GM23338 (cell line): ENCODE measurements around the gene PANK1. TPM values are rescaled to one million over a fixed set of nuclear protein-coding genes. Genes with fewer than 3 reads are reported as not detected.

ENCODE experiments used
- CREB1 ChIP-seq: fragments of 250-450 bp; sonication (Bioruptor Pico); IDR thresholded peaks from 2 replicates; pipeline ENCODE4 v1.5.0; 2020; ENCODE audit warnings: low read depth, mild to moderate bottlenecking, moderate library complexity
- NANOG ChIP-seq: IDR thresholded peaks from 2 replicates; pipeline ENCODE4 v1.6.1; 2016; ENCODE audit warnings: antibody characterized with exemption, borderline replicate concordance
- REST ChIP-seq: IDR thresholded peaks from one replicate; pipeline ENCODE4 v1.6.1; 2018; ENCODE audit warnings: antibody characterized with exemption; ENCODE audit not compliant: unreplicated experiment
- STAT1 ChIP-seq: IDR thresholded peaks from one replicate; pipeline ENCODE4 v1.6.1; 2016; ENCODE audit warnings: antibody characterized with exemption; ENCODE audit not compliant: unreplicated experiment
- polyA plus RNA-seq: library from polyadenylated mRNA; unstranded; fragments of >200 nt; fragmentation: Nextera tagmentation; extraction: Ambion mirVana; gene quantifications from 2 replicates; pipeline ENCODE4 v1.2.1, GENCODE V29; 2016
- total RNA-seq: library from RNA; depleted of rRNA; stranded (reverse); fragments of >200 nt; shearing (Covaris generic); gene quantifications from 2 replicates; pipeline ENCODE4 v1.2.3, GENCODE V29; 2014
- TF ChIP-seq, protein P1 (sequence below): fragments of 250-450 bp; sonication (Bioruptor Pico); IDR thresholded peaks from 2 replicates; pipeline ENCODE4 v1.5.0; 2020; ENCODE audit warnings: mild to moderate bottlenecking, moderate library complexity
- TF ChIP-seq, protein P2 (sequence below): IDR thresholded peaks from 2 replicates; pipeline ENCODE4 v1.6.1; 2016; ENCODE audit warnings: antibody characterized with exemption

The PANK1 gene
- total and polyA plus RNA-seq, 2 experiments from 2014 or later, result 15.2 to 44.7 TPM

- TF ChIP-seq, protein P1, sequence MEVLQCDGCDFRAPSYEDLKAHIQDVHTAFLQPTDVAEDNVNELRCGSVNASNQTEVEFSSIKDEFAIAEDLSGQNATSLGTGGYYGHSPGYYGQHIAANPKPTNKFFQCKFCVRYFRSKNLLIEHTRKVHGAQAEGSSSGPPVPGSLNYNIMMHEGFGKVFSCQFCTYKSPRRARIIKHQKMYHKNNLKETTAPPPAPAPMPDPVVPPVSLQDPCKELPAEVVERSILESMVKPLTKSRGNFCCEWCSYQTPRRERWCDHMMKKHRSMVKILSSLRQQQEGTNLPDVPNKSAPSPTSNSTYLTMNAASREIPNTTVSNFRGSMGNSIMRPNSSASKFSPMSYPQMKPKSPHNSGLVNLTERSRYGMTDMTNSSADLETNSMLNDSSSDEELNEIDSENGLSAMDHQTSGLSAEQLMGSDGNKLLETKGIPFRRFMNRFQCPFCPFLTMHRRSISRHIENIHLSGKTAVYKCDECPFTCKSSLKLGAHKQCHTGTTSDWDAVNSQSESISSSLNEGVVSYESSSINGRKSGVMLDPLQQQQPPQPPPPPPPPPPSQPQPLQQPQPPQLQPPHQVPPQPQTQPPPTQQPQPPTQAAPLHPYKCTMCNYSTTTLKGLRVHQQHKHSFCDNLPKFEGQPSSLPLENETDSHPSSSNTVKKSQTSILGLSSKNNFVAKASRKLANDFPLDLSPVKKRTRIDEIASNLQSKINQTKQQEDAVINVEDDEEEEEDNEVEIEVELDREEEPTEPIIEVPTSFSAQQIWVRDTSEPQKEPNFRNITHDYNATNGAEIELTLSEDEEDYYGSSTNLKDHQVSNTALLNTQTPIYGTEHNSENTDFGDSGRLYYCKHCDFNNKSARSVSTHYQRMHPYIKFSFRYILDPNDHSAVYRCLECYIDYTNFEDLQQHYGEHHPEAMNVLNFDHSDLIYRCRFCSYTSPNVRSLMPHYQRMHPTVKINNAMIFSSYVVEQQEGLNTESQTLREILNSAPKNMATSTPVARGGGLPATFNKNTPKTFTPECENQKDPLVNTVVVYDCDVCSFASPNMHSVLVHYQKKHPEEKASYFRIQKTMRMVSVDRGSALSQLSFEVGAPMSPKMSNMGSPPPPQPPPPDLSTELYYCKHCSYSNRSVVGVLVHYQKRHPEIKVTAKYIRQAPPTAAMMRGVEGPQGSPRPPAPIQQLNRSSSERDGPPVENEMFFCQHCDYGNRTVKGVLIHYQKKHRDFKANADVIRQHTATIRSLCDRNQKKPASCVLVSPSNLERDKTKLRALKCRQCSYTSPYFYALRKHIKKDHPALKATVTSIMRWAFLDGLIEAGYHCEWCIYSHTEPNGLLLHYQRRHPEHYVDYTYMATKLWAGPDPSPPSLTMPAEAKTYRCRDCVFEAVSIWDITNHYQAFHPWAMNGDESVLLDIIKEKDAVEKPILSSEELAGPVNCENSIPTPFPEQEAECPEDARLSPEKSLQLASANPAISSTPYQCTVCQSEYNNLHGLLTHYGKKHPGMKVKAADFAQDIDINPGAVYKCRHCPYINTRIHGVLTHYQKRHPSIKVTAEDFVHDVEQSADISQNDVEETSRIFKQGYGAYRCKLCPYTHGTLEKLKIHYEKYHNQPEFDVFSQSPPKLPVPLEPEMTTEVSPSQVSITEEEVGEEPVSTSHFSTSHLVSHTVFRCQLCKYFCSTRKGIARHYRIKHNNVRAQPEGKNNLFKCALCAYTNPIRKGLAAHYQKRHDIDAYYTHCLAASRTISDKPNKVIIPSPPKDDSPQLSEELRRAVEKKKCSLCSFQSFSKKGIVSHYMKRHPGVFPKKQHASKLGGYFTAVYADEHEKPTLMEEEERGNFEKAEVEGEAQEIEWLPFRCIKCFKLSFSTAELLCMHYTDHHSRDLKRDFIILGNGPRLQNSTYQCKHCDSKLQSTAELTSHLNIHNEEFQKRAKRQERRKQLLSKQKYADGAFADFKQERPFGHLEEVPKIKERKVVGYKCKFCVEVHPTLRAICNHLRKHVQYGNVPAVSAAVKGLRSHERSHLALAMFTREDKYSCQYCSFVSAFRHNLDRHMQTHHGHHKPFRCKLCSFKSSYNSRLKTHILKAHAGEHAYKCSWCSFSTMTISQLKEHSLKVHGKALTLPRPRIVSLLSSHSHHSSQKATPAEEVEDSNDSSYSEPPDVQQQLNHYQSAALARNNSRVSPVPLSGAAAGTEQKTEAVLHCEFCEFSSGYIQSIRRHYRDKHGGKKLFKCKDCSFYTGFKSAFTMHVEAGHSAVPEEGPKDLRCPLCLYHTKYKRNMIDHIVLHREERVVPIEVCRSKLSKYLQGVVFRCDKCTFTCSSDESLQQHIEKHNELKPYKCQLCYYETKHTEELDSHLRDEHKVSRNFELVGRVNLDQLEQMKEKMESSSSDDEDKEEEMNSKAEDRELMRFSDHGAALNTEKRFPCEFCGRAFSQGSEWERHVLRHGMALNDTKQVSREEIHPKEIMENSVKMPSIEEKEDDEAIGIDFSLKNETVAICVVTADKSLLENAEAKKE (CRISPR knock-in tag), result no peak
- TF ChIP-seq, protein P2, sequence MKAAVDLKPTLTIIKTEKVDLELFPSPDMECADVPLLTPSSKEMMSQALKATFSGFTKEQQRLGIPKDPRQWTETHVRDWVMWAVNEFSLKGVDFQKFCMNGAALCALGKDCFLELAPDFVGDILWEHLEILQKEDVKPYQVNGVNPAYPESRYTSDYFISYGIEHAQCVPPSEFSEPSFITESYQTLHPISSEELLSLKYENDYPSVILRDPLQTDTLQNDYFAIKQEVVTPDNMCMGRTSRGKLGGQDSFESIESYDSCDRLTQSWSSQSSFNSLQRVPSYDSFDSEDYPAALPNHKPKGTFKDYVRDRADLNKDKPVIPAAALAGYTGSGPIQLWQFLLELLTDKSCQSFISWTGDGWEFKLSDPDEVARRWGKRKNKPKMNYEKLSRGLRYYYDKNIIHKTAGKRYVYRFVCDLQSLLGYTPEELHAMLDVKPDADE, result no peak
- no peak for TF ChIP-seq STAT1
- TF ChIP-seq REST, result no peak
- TF ChIP-seq NANOG, result no peak
- TF ChIP-seq CREB1, result no peak
Measured at GRCh38 chr10:89652806-89653370, 7.8 kb upstream of the PANK1 start (continued).
